WTC11 (cell line): ENCODE results near the gene MYOF.

Source experiments
- ESRRA ChIP-seq: sonication (generic); formaldehyde crosslinking; IDR thresholded peaks from 2 replicates; pipeline ENCODE4 v1.8.1; 2022; ENCODE audit warnings: mild to moderate bottlenecking, missing genetic modification reagents, borderline replicate concordance
- ETV6 ChIP-seq: sonication (generic); formaldehyde crosslinking; IDR thresholded peaks from 2 replicates; pipeline ENCODE4 v1.8.1; 2022; ENCODE audit warnings: mild to moderate bottlenecking, missing genetic modification reagents
- NR3C1 ChIP-seq: sonication (generic); formaldehyde crosslinking; conservative IDR thresholded peaks from 2 replicates; pipeline ENCODE4 v1.8.1; 2023; ENCODE audit warnings: low read depth, mild to moderate bottlenecking, missing genetic modification reagents
- SMAD3 ChIP-seq: sonication (generic); formaldehyde crosslinking; IDR thresholded peaks from 2 replicates; pipeline ENCODE4 v1.8.0; 2022; ENCODE audit warnings: missing genetic modification reagents, mild to moderate bottlenecking, borderline replicate concordance
- SP1 ChIP-seq: sonication (generic); formaldehyde crosslinking; conservative IDR thresholded peaks from 2 replicates; pipeline ENCODE4 v1.8.1; 2022; ENCODE audit warnings: missing genetic modification reagents
- TF ChIP-seq, protein P1 (sequence below): fragments of 200-600 bp; IDR thresholded peaks from 2 replicates; pipeline ENCODE4 v1.8.0; 2022; ENCODE audit warnings: antibody characterized with exemption
- TF ChIP-seq, protein P2 (sequence below): sonication (generic); formaldehyde crosslinking; IDR thresholded peaks from 2 replicates; pipeline ENCODE4 v1.8.1; 2022; ENCODE audit warnings: mild to moderate bottlenecking, missing genetic modification reagents, moderate library complexity, borderline replicate concordance

DNA sequence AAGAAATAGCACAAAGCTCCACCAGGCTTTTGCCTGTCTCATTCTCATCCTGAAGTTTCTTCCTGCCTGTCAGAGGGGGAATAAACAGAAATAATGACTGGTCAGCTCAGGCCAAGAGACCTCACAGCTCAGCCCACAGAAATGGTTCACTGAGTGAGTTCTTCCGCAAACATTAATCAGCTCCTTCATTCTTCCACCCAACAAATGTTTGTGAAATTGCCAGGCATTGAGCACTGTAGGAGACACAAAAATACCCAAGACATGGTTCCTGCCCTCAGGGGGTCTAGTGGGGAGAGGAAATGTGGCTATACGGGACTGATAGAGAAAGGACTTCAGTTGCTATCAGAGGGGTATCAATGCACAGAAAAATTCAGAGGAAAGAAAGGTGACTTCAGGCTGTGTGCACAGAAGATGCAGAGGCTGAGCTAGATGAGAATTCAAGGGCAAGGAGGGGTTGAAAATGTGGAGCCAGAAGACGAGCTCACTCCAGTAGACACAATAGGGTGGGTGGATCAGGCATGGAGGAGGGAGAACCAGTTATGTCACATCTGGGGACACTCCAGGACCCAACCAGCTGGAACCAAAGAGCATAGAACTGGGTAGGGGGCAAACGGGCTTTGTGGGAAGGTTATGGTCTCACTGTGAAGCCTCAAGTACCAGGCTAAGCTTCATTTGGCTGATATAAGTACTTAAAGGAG lies 20.9 kb downstream of the MYOF start:
- TF ChIP-seq ESRRA, result no peak
- TF ChIP-seq ETV6 (CRISPR knock-in tag), result no peak
- TF ChIP-seq, protein P1, sequence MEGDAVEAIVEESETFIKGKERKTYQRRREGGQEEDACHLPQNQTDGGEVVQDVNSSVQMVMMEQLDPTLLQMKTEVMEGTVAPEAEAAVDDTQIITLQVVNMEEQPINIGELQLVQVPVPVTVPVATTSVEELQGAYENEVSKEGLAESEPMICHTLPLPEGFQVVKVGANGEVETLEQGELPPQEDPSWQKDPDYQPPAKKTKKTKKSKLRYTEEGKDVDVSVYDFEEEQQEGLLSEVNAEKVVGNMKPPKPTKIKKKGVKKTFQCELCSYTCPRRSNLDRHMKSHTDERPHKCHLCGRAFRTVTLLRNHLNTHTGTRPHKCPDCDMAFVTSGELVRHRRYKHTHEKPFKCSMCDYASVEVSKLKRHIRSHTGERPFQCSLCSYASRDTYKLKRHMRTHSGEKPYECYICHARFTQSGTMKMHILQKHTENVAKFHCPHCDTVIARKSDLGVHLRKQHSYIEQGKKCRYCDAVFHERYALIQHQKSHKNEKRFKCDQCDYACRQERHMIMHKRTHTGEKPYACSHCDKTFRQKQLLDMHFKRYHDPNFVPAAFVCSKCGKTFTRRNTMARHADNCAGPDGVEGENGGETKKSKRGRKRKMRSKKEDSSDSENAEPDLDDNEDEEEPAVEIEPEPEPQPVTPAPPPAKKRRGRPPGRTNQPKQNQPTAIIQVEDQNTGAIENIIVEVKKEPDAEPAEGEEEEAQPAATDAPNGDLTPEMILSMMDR, result no peak
- TF ChIP-seq SMAD3 (CRISPR knock-in tag), result no peak
- TF ChIP-seq, protein P2, sequence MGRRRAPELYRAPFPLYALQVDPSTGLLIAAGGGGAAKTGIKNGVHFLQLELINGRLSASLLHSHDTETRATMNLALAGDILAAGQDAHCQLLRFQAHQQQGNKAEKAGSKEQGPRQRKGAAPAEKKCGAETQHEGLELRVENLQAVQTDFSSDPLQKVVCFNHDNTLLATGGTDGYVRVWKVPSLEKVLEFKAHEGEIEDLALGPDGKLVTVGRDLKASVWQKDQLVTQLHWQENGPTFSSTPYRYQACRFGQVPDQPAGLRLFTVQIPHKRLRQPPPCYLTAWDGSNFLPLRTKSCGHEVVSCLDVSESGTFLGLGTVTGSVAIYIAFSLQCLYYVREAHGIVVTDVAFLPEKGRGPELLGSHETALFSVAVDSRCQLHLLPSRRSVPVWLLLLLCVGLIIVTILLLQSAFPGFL (CRISPR knock-in tag), result no peak
- TF ChIP-seq NR3C1 (CRISPR knock-in tag), result no peak
- no peak for TF ChIP-seq SP1 (CRISPR knock-in tag)
